ENCODE measurements around the gene CCDC12.

Gene CCDC12

GRCh38 chr3:47012342-47013230 is 36.0 kb upstream of the CCDC12 start:
- Histone ChIP-seq H3K36me3 (replicated peaks; ENCODE audit: insufficient read depth, low read length) (no peaks in the 10 kb centered on the region), H3K27ac (ENCODE audit: low read length) (no peak overlapping the region), H3K9me2 (replicated peaks; ENCODE audit: insufficient read depth, low read length) (no peaks in the 10 kb centered on the region), H4K20me1 (ENCODE audit: insufficient read depth, low read length) (no peaks in the 10 kb centered on the region), H3K9me3 (replicated peaks; ENCODE audit: insufficient read depth, low read length) (no peaks in the 10 kb centered on the region), H3K27me3 (replicated peaks; ENCODE audit: insufficient read depth, low read length) (no peaks in the 10 kb centered on the region), H3K79me2 (ENCODE audit: low read length) (no peaks in the 10 kb centered on the region), H3K4me2 (ENCODE audit: low read depth, low read length) (no peak overlapping the region), H3K9ac (ENCODE audit: low read length) (no peak overlapping the region), H3F3A (ENCODE audit: insufficient read depth, low read length) (peaks cover 7% of the 10 kb centered on the region; the same call in 1 of the 2 replicates), H3K4me3 (ENCODE audit: low read length) (no peak overlapping the region), H2AFZ (ENCODE audit: low read length) (no peak overlapping the region), H3K4me1 (ENCODE audit: low read length) (no peaks in the 10 kb centered on the region)
- no peak for TF ChIP-seq CTCF (IDR thresholded peaks at IDR 0.05; ENCODE audit: low read length)
- no peak for TF ChIP-seq EZH2phosphoT487 (IDR thresholded peaks at IDR 0.05; ENCODE audit: low read length)
- no peak for TF ChIP-seq EZH2 (optimal IDR thresholded peaks at IDR 0.05; ENCODE audit: low read depth, low read length)
- no peak for DNase-seq

GRCh38 chr3:47011371-47011770 is 34.8 kb upstream of the CCDC12 start:
- Histone ChIP-seq H3K9me3 (replicated peaks; ENCODE audit: insufficient read depth, low read length) (no peaks in the 10 kb centered on the region), H3K9ac (ENCODE audit: low read length) (no peak overlapping the region), H3F3A (ENCODE audit: insufficient read depth, low read length) (peaks cover 7% of the 10 kb centered on the region; the same call in 1 of the 2 replicates), H4K20me1 (ENCODE audit: insufficient read depth, low read length) (no peaks in the 10 kb centered on the region), H2AFZ (ENCODE audit: low read length) (no peak overlapping the region), H3K4me3 (ENCODE audit: low read length) (no peak overlapping the region), H3K27me3 (replicated peaks; ENCODE audit: insufficient read depth, low read length) (no peaks in the 10 kb centered on the region), H3K36me3 (replicated peaks; ENCODE audit: insufficient read depth, low read length) (no peaks in the 10 kb centered on the region), H3K9me2 (replicated peaks; ENCODE audit: insufficient read depth, low read length) (no peaks in the 10 kb centered on the region), H3K79me2 (ENCODE audit: low read length) (no peaks in the 10 kb centered on the region), H3K4me1 (ENCODE audit: low read length) (no peaks in the 10 kb centered on the region), H3K4me2 (ENCODE audit: low read depth, low read length) (no peak overlapping the region), H3K27ac (ENCODE audit: low read length) (no peak overlapping the region)
- no peak for DNase-seq
- TF ChIP-seq CTCF (IDR thresholded peaks at IDR 0.05; ENCODE audit: low read length) (no peak), EZH2 (optimal IDR thresholded peaks at IDR 0.05; ENCODE audit: low read depth, low read length) (no peak), EZH2phosphoT487 (IDR thresholded peaks at IDR 0.05; ENCODE audit: low read length) (no peak)

- no peaks in the 10 kb centered on the region for H4K20me1 ChIP-seq (ENCODE audit: insufficient read depth, low read length)
- DNase-seq = no peak
- H3K4me3 ChIP-seq (ENCODE audit: low read length) = no peak overlapping the region
- no peaks in the 10 kb centered on the region for H3K9me3 ChIP-seq (replicated peaks; ENCODE audit: insufficient read depth, low read length)
- no peak overlapping the region for H3K27ac ChIP-seq (ENCODE audit: low read length)
- no peak overlapping the region for H3K4me2 ChIP-seq (ENCODE audit: low read depth, low read length)
- H3K79me2 ChIP-seq (ENCODE audit: low read length) = no peaks in the 10 kb centered on the region
- no peaks in the 10 kb centered on the region for H3K9me2 ChIP-seq (replicated peaks; ENCODE audit: insufficient read depth, low read length)
- H2AFZ ChIP-seq (ENCODE audit: low read length) = no peak overlapping the region
- no peaks in the 10 kb centered on the region for H3K4me1 ChIP-seq (ENCODE audit: low read length)
- H3K27me3 ChIP-seq (replicated peaks; ENCODE audit: insufficient read depth, low read length) = no peaks in the 10 kb centered on the region
- TF ChIP-seq EZH2 (optimal IDR thresholded peaks at IDR 0.05; ENCODE audit: low read depth, low read length) (no peak), EZH2phosphoT487 (IDR thresholded peaks at IDR 0.05; ENCODE audit: low read length) (no peak), CTCF (IDR thresholded peaks at IDR 0.05; ENCODE audit: low read length) (no peak)
- no peaks in the 10 kb centered on the region for H3K36me3 ChIP-seq (replicated peaks; ENCODE audit: insufficient read depth, low read length)
- H3F3A ChIP-seq (ENCODE audit: insufficient read depth, low read length) = peaks cover 7% of the 10 kb centered on the region; the same call in 1 of the 2 replicates
- no peak overlapping the region for H3K9ac ChIP-seq (ENCODE audit: low read length)
These were observed 34.4 kb upstream of the CCDC12 start for GRCh38 chr3:47010910-47011309.
